Adrenal gland (tissue), 12 donors: ENCODE results near the gene LRRC71. TPM values are rescaled to one million over a fixed set of nuclear protein-coding genes. Genes with fewer than 3 reads are reported as not detected.

Experiments used
- DNase-seq, 7 donors: peaks; one replicate each; pipeline ENCODE4 v3.0.0-alpha.2; 2019 to 2020
- H3K27ac ChIP-seq, 5 donors: fragments of 200-600 bp; sonication (generic) in 4 of 5; 1 replicate in 3 of 5; 2 replicates in 2 of 5; pipeline versions ENCODE4 v1.5.1 to v1.8.0; 2016 to 2020; ENCODE audit warnings: mild to moderate bottlenecking in 1 of 5
- H3K27me3 ChIP-seq: fragments of 200-600 bp; 2 replicates; pipeline ENCODE4 v1.8.0; 2021
- H3K36me3 ChIP-seq, 2 donors: fragments of 200-600 bp; replicated peaks in 1 of 2; 1 replicate in 1 of 2; 2 replicates in 1 of 2; pipeline versions ENCODE4 v1.5.1 to v1.8.0; 2018 to 2022
- H3K4me1 ChIP-seq, 2 donors: fragments of 200-600 bp; replicated peaks in 1 of 2; 1 replicate in 1 of 2; 2 replicates in 1 of 2; pipeline versions ENCODE4 v1.5.1 to v1.8.0; 2018 to 2021
- H3K4me3 ChIP-seq, 4 donors: fragments of 200-600 bp; sonication (generic) in 3 of 4; one replicate each; pipeline ENCODE4 v1.5.1; 2016 to 2018
- H3K9me3 ChIP-seq, 3 donors: fragments of 200-600 bp; sonication (generic) in 1 of 3; replicated peaks in 1 of 3; 1 replicate in 2 of 3; 2 replicates in 1 of 3; pipeline versions ENCODE4 v1.5.1 to v1.8.0; 2016 to 2021
- POLR2A ChIP-seq, 2 donors: fragments of 450-650 bp; IDR thresholded peaks; one replicate each; pipeline ENCODE4 v1.6.1; 2017; ENCODE audit warnings: antibody characterized with exemption in 2 of 2, mild to moderate bottlenecking in 2 of 2, moderate library complexity in 1 of 2
- WGBS, 4 donors: extraction: QIAGEN DNeasy Blood & Tissue Kit in 2 of 4; methylation state at CpG; one replicate each; pipeline versions ENCODE4 v1.1.5 to v1.1.7; 2013 to 2017; 5-methylcytosine and 5-hydroxymethylcytosine counted together
- intact Hi-C, 2 donors: fragments of 100-400 bp; cut with DNase I; formaldehyde crosslinking; loops; one replicate each; pipeline versions ENCODE4 v1.14.1 to v1.15.0; 2022 to 2023
- polyA plus RNA-seq, 3 donors: library from polyadenylated mRNA; stranded (reverse); fragments of 200-250 nt in 2 of 3; fragments of 350-450 nt in 1 of 3; fragmentation: Illumina TruSeq in 1 of 3; extraction: RNeasy Lipid Tissue Mini Kit (QIAGEN cat#74804) in 1 of 3; gene quantifications; one replicate each; pipeline ENCODE4 v1.2.3, GENCODE V29; 2013 to 2014
- total RNA-seq, 9 donors: library from RNA; depleted of rRNA in 4 of 9; stranded (reverse); fragments of >200 nt in 4 of 9; fragments of 120-200 nt in 1 of 9; fragmentation: NEBNext Ultra II Directional in 1 of 9; extraction: Animal tissue kit (Norgen Biotek cat#: 25700) in 1 of 9; gene quantifications; one replicate each; pipeline versions ENCODE4 v1.1.0 to v1.2.4, GENCODE V29; 2013 to 2023
- TF ChIP-seq, protein P1 (sequence below), 6 experiments: fragments of 450-650 bp in 4 of 6; fragments of 200-600 bp in 2 of 6; sonication (generic) in 1 of 6; IDR thresholded peaks; 1 replicate in 5 of 6; 2 replicates in 1 of 6; pipeline versions ENCODE4 v1.5.1 to v1.8.0; 2016 to 2021; ENCODE audit warnings: antibody characterized with exemption in 6 of 6, mild to moderate bottlenecking in 2 of 6, moderate library complexity in 1 of 6
- donor health status: healthy with polysubstance abuse.
- donor health status: Bipolar disorder and iron deficiency.
- donor health status: DM: yes; HTN: yes; CAD: no.
- donor health status: DM: no; HTN: no; CAD: no.
- donor health status: DM: no; HTN: no; CAD: no.
- donor health status: DM: yes; HTN: yes; CAD: no.

Gene LRRC71
- total and polyA plus RNA-seq, 12 donors, result 0.11 to 4.6 (median 0.27) TPM; not detected in 4

GRCh38 chr1:156933136-156933535 is 12.7 kb downstream of the LRRC71 start:
- Histone ChIP-seq H3K27ac (no peak overlapping the region), H3K9me3 (no peaks in the 10 kb centered on the region), H3K4me3 (no peak overlapping the region), H3K27me3 (no peaks in the 10 kb centered on the region), H3K4me1 (no peaks in the 10 kb centered on the region), H3K36me3 (peaks cover 0 to 22% of the 10 kb centered on the region in 2 donors)
- TF ChIP-seq, protein P1, sequence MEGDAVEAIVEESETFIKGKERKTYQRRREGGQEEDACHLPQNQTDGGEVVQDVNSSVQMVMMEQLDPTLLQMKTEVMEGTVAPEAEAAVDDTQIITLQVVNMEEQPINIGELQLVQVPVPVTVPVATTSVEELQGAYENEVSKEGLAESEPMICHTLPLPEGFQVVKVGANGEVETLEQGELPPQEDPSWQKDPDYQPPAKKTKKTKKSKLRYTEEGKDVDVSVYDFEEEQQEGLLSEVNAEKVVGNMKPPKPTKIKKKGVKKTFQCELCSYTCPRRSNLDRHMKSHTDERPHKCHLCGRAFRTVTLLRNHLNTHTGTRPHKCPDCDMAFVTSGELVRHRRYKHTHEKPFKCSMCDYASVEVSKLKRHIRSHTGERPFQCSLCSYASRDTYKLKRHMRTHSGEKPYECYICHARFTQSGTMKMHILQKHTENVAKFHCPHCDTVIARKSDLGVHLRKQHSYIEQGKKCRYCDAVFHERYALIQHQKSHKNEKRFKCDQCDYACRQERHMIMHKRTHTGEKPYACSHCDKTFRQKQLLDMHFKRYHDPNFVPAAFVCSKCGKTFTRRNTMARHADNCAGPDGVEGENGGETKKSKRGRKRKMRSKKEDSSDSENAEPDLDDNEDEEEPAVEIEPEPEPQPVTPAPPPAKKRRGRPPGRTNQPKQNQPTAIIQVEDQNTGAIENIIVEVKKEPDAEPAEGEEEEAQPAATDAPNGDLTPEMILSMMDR (IDR thresholded peaks at IDR 0.05), result no peak
- TF ChIP-seq POLR2A (IDR thresholded peaks at IDR 0.05), result no peak
- WGBS, 4 donors, result 84 to 91% (median 86%) methylated on average over 6 of the region's 6 CpGs
- intact Hi-C loops, result no loop called here
- no peak for DNase-seq

- 85 to 89% (median 88%) methylated on average over 16 to 17 of the region's 17 CpGs for WGBS, 4 donors
These were observed 15.2 kb downstream of the LRRC71 start for GRCh38 chr1:156935505-156936128.

DNA sequence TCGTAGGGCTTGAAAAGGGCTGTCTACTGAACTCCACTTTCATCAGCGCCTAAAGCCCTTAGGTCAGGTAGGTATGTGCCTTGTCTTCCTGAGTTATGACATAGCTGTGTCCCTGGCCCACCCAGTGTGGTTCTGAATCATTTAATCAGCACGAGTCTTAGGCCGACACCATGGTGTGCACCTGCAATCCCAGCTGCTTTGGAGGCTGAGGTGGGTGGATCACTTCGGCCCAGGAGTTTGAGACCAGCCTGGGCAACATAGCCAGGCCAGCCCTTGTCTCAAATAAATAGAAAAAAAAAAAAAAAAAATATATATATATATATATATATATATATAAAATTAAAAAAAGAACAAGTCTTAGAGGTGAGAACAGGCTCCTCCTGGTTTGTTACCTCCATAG is 15.8 kb downstream of the LRRC71 start:
- Histone ChIP-seq H3K27me3 (no peaks in the 10 kb centered on the region), H3K9me3 (no peaks in the 10 kb centered on the region), H3K36me3 (peaks cover 0 to 46% of the 10 kb centered on the region in 2 donors), H3K4me3 (no peak overlapping the region), H3K4me1 (no peaks in the 10 kb centered on the region), H3K27ac (no peak overlapping the region)
- intact Hi-C loops, result no loop called here
- 90 to 96% (median 93%) methylated on average over 4 to 5 of the region's 5 CpGs for WGBS, 4 donors
- TF ChIP-seq, protein P1 (IDR thresholded peaks at IDR 0.05), result no peak
- TF ChIP-seq POLR2A (IDR thresholded peaks at IDR 0.05), result no peak
- peak in 1 of 7 donors; percentile 3 for DNase-seq

More at GRCh38 chr1:156935505-156936128, 15.2 kb downstream of the LRRC71 start:
- TF ChIP-seq, protein P1 (IDR thresholded peaks at IDR 0.05), result no peak
- no peak for TF ChIP-seq POLR2A (IDR thresholded peaks at IDR 0.05)
- Histone ChIP-seq H3K27ac (no peak overlapping the region), H3K4me3 (no peak overlapping the region), H3K4me1 (no peaks in the 10 kb centered on the region), H3K36me3 (peaks cover 0 to 40% of the 10 kb centered on the region in 2 donors), H3K9me3 (no peaks in the 10 kb centered on the region), H3K27me3 (no peaks in the 10 kb centered on the region)
- no peak for DNase-seq
- intact Hi-C loops, result no loop called here

DNA sequence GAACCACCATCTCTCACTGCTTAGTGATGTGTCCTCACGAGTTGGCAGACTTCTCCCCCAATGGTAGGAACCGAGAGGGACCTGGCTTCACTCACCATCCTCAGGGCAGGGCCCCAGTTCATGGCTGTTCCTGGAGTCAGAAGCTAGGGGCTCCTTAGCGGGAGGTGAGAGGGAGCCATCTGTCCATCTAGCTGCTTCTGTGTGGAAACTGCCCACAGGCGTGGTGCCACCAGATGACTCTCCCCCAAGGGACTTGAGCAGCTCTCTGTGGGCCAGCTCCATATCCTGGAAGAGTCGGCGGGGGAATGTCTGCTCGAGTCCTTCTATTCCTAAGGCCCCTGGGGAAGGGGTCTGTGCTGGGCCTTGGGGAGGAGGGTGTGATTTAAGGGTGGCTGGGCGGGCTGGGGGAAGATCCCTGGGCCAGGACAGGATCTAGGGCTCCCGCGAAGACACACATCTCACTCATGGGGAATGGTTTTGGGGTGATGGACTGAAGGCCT is 16.3 kb downstream of the LRRC71 start:
- H3K27me3 ChIP-seq, result no peaks in the 10 kb centered on the region
- H3K4me3 ChIP-seq, result no peak overlapping the region
- peaks cover 0 to 52% of the 10 kb centered on the region in 2 donors for H3K36me3 ChIP-seq
- DNase-seq, result peak in 1 of 7 donors; percentile 9
- H3K4me1 ChIP-seq, result no peaks in the 10 kb centered on the region
- TF ChIP-seq, protein P1 (IDR thresholded peaks at IDR 0.05), result no peak
- no peak for TF ChIP-seq POLR2A (IDR thresholded peaks at IDR 0.05)
- WGBS, 4 donors, result 81 to 96% (median 87%) methylated on average over 8 to 10 of the region's 10 CpGs
- H3K27ac ChIP-seq, result no peak overlapping the region
- intact Hi-C loops, result no loop called here
- no peaks in the 10 kb centered on the region for H3K9me3 ChIP-seq
